Psoas muscle (tissue), 8 donors: ENCODE data around the gene ULK4. TPM values are rescaled to one million over a fixed set of nuclear protein-coding genes. Genes with fewer than 3 reads are reported as not detected.
"Not testable (repeated sequence)": the region's sequence is repeated elsewhere in the genome, so short reads cannot be mapped to it uniquely, and the experiment has no call there.

ENCODE experiments used
- ATAC-seq, 4 donors: fragments of 200-7000 bp; cut with Tn5 transposase; one replicate each; pipeline ENCODE4 v1.9.1; 2020; ENCODE audit warnings: moderate library complexity in 3 of 4, mild to moderate bottlenecking in 2 of 4
- DNase-seq, 2 donors: peaks; one replicate each; pipeline ENCODE4 v3.0.0-alpha.2; 2020
- H3K27ac ChIP-seq: fragments of 200-600 bp; one replicate; pipeline ENCODE4 v1.8.0; 2022
- H3K27me3 ChIP-seq, 3 donors: fragments of 200-600 bp in 1 of 3; one replicate each; pipeline versions ENCODE4 v1.6.1 to v1.8.0; 2013 to 2022; ENCODE audit warnings: low read length in 2 of 3, mild to moderate bottlenecking in 2 of 3, moderate library complexity in 1 of 3; ENCODE audit not compliant: insufficient read depth in 3 of 3
- H3K36me3 ChIP-seq, 2 donors: fragments of 200-600 bp in 1 of 2; one replicate each; pipeline versions ENCODE4 v1.6.1 to v1.8.0; 2013 to 2022; ENCODE audit warnings: low read depth in 1 of 2, mild to moderate bottlenecking in 1 of 2, moderate library complexity in 1 of 2; ENCODE audit not compliant: insufficient read depth in 1 of 2
- H3K4me1 ChIP-seq: fragments of 200-600 bp; one replicate; pipeline ENCODE4 v1.8.0; 2022
- H3K4me3 ChIP-seq: fragments of 200-600 bp; one replicate; pipeline ENCODE4 v1.8.0; 2022; ENCODE audit warnings: mild to moderate bottlenecking
- H3K9me3 ChIP-seq: fragments of 200-600 bp; one replicate; pipeline ENCODE4 v1.8.0; 2022
- CTCF ChIP-seq: fragments of 200-600 bp; IDR thresholded peaks from one replicate; pipeline ENCODE4 v1.8.0; 2022; ENCODE audit warnings: antibody characterized with exemption
- WGBS, 3 donors: extraction: QIAGEN DNeasy Blood & Tissue Kit; methylation state at CpG; one replicate each; pipeline versions ENCODE4 v1.1.6 to v1.1.7; 2013; 5-methylcytosine and 5-hydroxymethylcytosine counted together
- intact Hi-C, 2 donors: fragments of 100-400 bp; cut with DNase I; formaldehyde crosslinking; loops; one replicate each; pipeline versions ENCODE4 v1.11.0 to v1.14.2; 2022
- polyA plus RNA-seq, 3 donors: library from polyadenylated mRNA; stranded (reverse); fragments of 200-250 nt; gene quantifications; one replicate each; pipeline ENCODE4 v1.2.3, GENCODE V29; 2013
- total RNA-seq, 4 donors: library from RNA; stranded (reverse); fragmentation: NEBNext Ultra II Directional in 2 of 4; extraction: Animal tissue kit (Norgen Biotek cat#: 25700) in 2 of 4; gene quantifications; one replicate each; pipeline versions ENCODE4 v1.2.1 to v1.2.4, GENCODE V29; 2021 to 2023
- donor health status: healthy with polysubstance abuse.
- donor health status: DM: no; HTN: no; CAD: no; lungs with moderate emphysema.
- donor health status: Bipolar disorder and iron deficiency.
- donor health status: healthy.
- donor health status: DM: yes; HTN: yes; CAD: no.
- donor health status: DM: no; HTN: no; CAD: no.
- donor health status: DM: no; HTN: no; CAD: no.
- donor health status: DM: yes; HTN: yes; CAD: no.

The ULK4 gene
- total and polyA plus RNA-seq, 7 donors: 0.61 to 3.2 (median 1.0) TPM

- Histone ChIP-seq H3K27ac (no peak overlapping the region), H3K9me3 (no peaks in the 10 kb centered on the region), H3K4me1 (peaks cover 5% of the 10 kb centered on the region), H3K36me3 (no peaks in the 10 kb centered on the region), H3K4me3 (no peak overlapping the region), H3K27me3 (no peaks in the 10 kb centered on the region)
- DNase-seq (no peak), ATAC-seq (no peak)
- intact Hi-C loops: no loop called here
- TF ChIP-seq CTCF: no peak
- 68 to 71% (median 69%) methylated on average over 4 of the region's 4 CpGs for WGBS, 3 donors
Observed at GRCh38 chr3:41290736-41291135, 671.2 kb downstream of the ULK4 start.

- DNase-seq: no peak
- Histone ChIP-seq H3K9me3 (no peaks in the 10 kb centered on the region), H3K27me3 (no peaks in the 10 kb centered on the region), H3K4me3 (no peak overlapping the region), H3K36me3 (no peaks in the 10 kb centered on the region), H3K4me1 (peaks cover 5% of the 10 kb centered on the region), H3K27ac (no peak overlapping the region)
- 80 to 90% (median 84%) methylated on average over 2 of the region's 2 CpGs for WGBS, 3 donors
- intact Hi-C loops: no loop called here
- TF ChIP-seq CTCF: no peak
- no peak for ATAC-seq
Observed at GRCh38 chr3:41290306-41290705, 671.6 kb downstream of the ULK4 start.

- DNase-seq (no peak), ATAC-seq (no peak)
- intact Hi-C loops: no loop called here
- 84 to 90% (median 88%) methylated on average over 8 of the region's 8 CpGs for WGBS, 3 donors
- H3K4me3 ChIP-seq: no peak overlapping the region
- H3K9me3 ChIP-seq: no peaks in the 10 kb centered on the region
- no peak overlapping the region for H3K27ac ChIP-seq
- H3K36me3 ChIP-seq: no peaks in the 10 kb centered on the region
- H3K27me3 ChIP-seq: no peaks in the 10 kb centered on the region
- no peak for TF ChIP-seq CTCF
- peaks cover 5% of the 10 kb centered on the region for H3K4me1 ChIP-seq
Observed at GRCh38 chr3:41288785-41289184, 673.1 kb downstream of the ULK4 start.

GRCh38 chr3:41286305-41286704 lies 675.6 kb downstream of the ULK4 start:
- Histone ChIP-seq H3K4me1 (no peaks in the 10 kb centered on the region), H3K27ac (no peak overlapping the region), H3K4me3 (no peak overlapping the region), H3K9me3 (no peaks in the 10 kb centered on the region), H3K27me3 (no peaks in the 10 kb centered on the region), H3K36me3 (no peaks in the 10 kb centered on the region)
- no peak for TF ChIP-seq CTCF
- 78 to 81% (median 80%) methylated on average over 6 of the region's 6 CpGs for WGBS, 3 donors
- ATAC-seq: no peak
- intact Hi-C loops: no loop called here
- no peak for DNase-seq

GRCh38 chr3:41284934-41285333 lies 677.0 kb downstream of the ULK4 start:
- H3K27me3 ChIP-seq, H3K4me1 ChIP-seq, H3K36me3 ChIP-seq, H3K4me3 ChIP-seq, H3K27ac ChIP-seq, H3K9me3 ChIP-seq, intact Hi-C loops, ATAC-seq, DNase-seq: not testable (repeated sequence)
- WGBS, 3 donors: 87 to 90% (median 90%) methylated on average over 3 of the region's 3 CpGs
